Neural cell (in vitro differentiated cells): Measurements from ENCODE around the gene CNTNAP2.

ENCODE experiments used
- EZH2 ChIP-seq: fragments of 200-600, 300-800 bp; shearing (Covaris generic), sonication (generic); IDR thresholded peaks from 2 replicates; pipeline ENCODE4 v1.6.1; 2014; ENCODE audit warnings: antibody characterized with exemption, low read length, borderline replicate concordance, mild to moderate bottlenecking; ENCODE audit not compliant: insufficient read depth, poor library complexity, severe bottlenecking
- POLR2AphosphoS5 ChIP-seq: IDR thresholded peaks from 2 replicates; pipeline ENCODE4 v1.6.1; 2012
- RAD21 ChIP-seq: fragments of 450-650 bp; conservative IDR thresholded peaks from 2 replicates; pipeline ENCODE4 v1.6.1; 2014; ENCODE audit warnings: antibody characterized with exemption, mild to moderate bottlenecking, moderate library complexity
- SMC3 ChIP-seq: fragments of 450-650 bp; conservative IDR thresholded peaks from 2 replicates; pipeline ENCODE4 v1.6.1; 2014; ENCODE audit warnings: antibody characterized with exemption, mild to moderate bottlenecking, moderate library complexity; ENCODE audit not compliant: poor library complexity
- TAF1 ChIP-seq: IDR thresholded peaks from 2 replicates; pipeline ENCODE4 v1.6.1; 2012; ENCODE audit warnings: low read depth
- TF ChIP-seq, protein P1 (sequence below): fragments of 450-650 bp; IDR thresholded peaks from 2 replicates; pipeline ENCODE4 v1.5.1; 2014; ENCODE audit warnings: antibody characterized with exemption, mild to moderate bottlenecking, moderate library complexity; ENCODE audit not compliant: poor library complexity, severe bottlenecking
- TF ChIP-seq, protein P2 (sequence below): IDR thresholded peaks from 2 replicates; pipeline ENCODE4 v1.6.1; 2012; ENCODE audit warnings: borderline replicate concordance

DNA sequence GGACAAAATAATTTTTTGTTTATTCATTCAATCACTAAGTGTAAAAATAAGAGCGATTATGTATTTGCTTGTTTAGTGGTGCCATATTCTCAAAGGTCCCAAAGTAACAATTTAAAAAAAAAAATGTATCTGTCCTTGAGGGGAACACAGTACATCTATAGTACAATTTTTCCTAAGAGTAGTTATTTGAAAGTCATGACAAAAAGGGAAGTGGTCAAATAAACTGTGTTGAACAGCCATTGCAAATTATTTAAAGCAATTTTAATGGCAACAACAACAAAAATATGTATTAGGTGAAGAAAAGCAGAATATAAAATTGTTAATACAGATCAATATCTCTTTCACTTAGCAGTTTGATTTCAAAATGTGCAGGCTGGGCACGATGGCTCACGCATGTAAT lies 943.5 kb downstream of the CNTNAP2 start:
- TF ChIP-seq, protein P1, sequence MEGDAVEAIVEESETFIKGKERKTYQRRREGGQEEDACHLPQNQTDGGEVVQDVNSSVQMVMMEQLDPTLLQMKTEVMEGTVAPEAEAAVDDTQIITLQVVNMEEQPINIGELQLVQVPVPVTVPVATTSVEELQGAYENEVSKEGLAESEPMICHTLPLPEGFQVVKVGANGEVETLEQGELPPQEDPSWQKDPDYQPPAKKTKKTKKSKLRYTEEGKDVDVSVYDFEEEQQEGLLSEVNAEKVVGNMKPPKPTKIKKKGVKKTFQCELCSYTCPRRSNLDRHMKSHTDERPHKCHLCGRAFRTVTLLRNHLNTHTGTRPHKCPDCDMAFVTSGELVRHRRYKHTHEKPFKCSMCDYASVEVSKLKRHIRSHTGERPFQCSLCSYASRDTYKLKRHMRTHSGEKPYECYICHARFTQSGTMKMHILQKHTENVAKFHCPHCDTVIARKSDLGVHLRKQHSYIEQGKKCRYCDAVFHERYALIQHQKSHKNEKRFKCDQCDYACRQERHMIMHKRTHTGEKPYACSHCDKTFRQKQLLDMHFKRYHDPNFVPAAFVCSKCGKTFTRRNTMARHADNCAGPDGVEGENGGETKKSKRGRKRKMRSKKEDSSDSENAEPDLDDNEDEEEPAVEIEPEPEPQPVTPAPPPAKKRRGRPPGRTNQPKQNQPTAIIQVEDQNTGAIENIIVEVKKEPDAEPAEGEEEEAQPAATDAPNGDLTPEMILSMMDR = no peak
- TF ChIP-seq POLR2AphosphoS5 = no peak
- TF ChIP-seq, protein P2, sequence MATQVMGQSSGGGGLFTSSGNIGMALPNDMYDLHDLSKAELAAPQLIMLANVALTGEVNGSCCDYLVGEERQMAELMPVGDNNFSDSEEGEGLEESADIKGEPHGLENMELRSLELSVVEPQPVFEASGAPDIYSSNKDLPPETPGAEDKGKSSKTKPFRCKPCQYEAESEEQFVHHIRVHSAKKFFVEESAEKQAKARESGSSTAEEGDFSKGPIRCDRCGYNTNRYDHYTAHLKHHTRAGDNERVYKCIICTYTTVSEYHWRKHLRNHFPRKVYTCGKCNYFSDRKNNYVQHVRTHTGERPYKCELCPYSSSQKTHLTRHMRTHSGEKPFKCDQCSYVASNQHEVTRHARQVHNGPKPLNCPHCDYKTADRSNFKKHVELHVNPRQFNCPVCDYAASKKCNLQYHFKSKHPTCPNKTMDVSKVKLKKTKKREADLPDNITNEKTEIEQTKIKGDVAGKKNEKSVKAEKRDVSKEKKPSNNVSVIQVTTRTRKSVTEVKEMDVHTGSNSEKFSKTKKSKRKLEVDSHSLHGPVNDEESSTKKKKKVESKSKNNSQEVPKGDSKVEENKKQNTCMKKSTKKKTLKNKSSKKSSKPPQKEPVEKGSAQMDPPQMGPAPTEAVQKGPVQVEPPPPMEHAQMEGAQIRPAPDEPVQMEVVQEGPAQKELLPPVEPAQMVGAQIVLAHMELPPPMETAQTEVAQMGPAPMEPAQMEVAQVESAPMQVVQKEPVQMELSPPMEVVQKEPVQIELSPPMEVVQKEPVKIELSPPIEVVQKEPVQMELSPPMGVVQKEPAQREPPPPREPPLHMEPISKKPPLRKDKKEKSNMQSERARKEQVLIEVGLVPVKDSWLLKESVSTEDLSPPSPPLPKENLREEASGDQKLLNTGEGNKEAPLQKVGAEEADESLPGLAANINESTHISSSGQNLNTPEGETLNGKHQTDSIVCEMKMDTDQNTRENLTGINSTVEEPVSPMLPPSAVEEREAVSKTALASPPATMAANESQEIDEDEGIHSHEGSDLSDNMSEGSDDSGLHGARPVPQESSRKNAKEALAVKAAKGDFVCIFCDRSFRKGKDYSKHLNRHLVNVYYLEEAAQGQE = no peak
- TF ChIP-seq SMC3 = no peak
- no peak for TF ChIP-seq RAD21
- no peak for TF ChIP-seq EZH2
- no peak for TF ChIP-seq TAF1
